A673 (cell line): ENCODE data around the gene ILF3. TPM values are rescaled to one million over a fixed set of nuclear protein-coding genes. Genes with fewer than 3 reads are reported as not detected.

Source experiments
- BruUV-seq: library from RNA; stranded (reverse); fragments of 400-500 nt; replicated peaks from 2 replicates; lab custom pipeline; 2021; lab: Mats Ljungman, UMichigan
- CTCF ChIA-PET: fragments of 300-600 bp; sonication (Branson Sonifier 250); formaldehyde crosslinking; loops from one replicate; lab custom pipeline; 2022; ENCODE audit warnings: antibody characterized with exemption; lab: Charles Lee
- POLR2A ChIA-PET: fragments of 300-600 bp; sonication (Branson Sonifier 250); formaldehyde crosslinking; loops from one replicate; lab custom pipeline; 2022; ENCODE audit warnings: antibody characterized with exemption; ENCODE audit not compliant: low non-redundant PET; lab: Charles Lee
- DNase-seq: peaks from one replicate; pipeline ENCODE4 v3.0.0-alpha.2; 2015; ENCODE audit warnings: low spot score
- H3K27ac ChIP-seq: fragments of 200-600 bp; sonication (generic); 2 replicates; pipeline ENCODE4 v1.5.1; 2016; ENCODE audit warnings: mixed run types, low read depth, mild to moderate bottlenecking, mixed read lengths, antibody characterized with exemption, low read length; ENCODE audit not compliant: poor library complexity, severe bottlenecking
- H3K27me3 ChIP-seq: fragments of 200-600 bp; sonication (generic); replicated peaks from 2 replicates; pipeline ENCODE4 v1.6.1; 2017; ENCODE audit warnings: mixed run types, low read depth, mild to moderate bottlenecking, mixed read lengths, antibody characterized with exemption, low read length; ENCODE audit not compliant: insufficient read depth, poor library complexity
- H3K36me3 ChIP-seq: fragments of 200-600 bp; sonication (generic); 2 replicates; pipeline ENCODE4 v1.6.1; 2016; ENCODE audit warnings: mixed run types, mild to moderate bottlenecking, mixed read lengths, antibody characterized with exemption, low read length; ENCODE audit not compliant: insufficient read depth, poor library complexity, severe bottlenecking
- H3K4me1 ChIP-seq: fragments of 200-600 bp; sonication (generic); 2 replicates; pipeline ENCODE4 v1.6.1; 2017; ENCODE audit warnings: mixed run types, mild to moderate bottlenecking, mixed read lengths, antibody characterized with exemption, low read length; ENCODE audit not compliant: insufficient read depth, poor library complexity, severe bottlenecking
- H3K4me3 ChIP-seq: fragments of 200-600 bp; sonication (generic); 2 replicates; pipeline ENCODE4 v1.5.1; 2016; ENCODE audit warnings: low read depth, mixed run types, mild to moderate bottlenecking, mixed read lengths, low read length; ENCODE audit not compliant: poor library complexity, severe bottlenecking
- H3K9me3 ChIP-seq: fragments of 200-600 bp; sonication (generic); 2 replicates; pipeline ENCODE4 v1.6.1; 2016; ENCODE audit warnings: mixed run types, low read depth, mild to moderate bottlenecking, mixed read lengths, antibody characterized with exemption, low read length; ENCODE audit not compliant: poor library complexity, severe bottlenecking
- CTCF ChIP-seq: fragments of 300-800, 200-600 bp; sonication (generic); conservative IDR thresholded peaks from 2 replicates; pipeline ENCODE4 v1.5.1; 2017; ENCODE audit warnings: low read depth, mild to moderate bottlenecking, antibody characterized with exemption, low read length, moderate library complexity, mixed read lengths
- EZH2 ChIP-seq: fragments of 200-600 bp; sonication (generic); IDR thresholded peaks from 2 replicates; pipeline ENCODE4 v1.6.1; 2017; ENCODE audit warnings: borderline replicate concordance, low read depth, mild to moderate bottlenecking, mixed read lengths, antibody characterized with exemption, low read length; ENCODE audit not compliant: poor library complexity, severe bottlenecking
- intact Hi-C: fragments of 100-400 bp; cut with micrococcal nuclease; formaldehyde crosslinking; loops from one replicate; pipeline ENCODE4 v1.10.0; 2022; ENCODE audit not compliant: unreplicated experiment
- total RNA-seq: library from RNA; stranded (reverse); gene quantifications from 2 replicates; pipeline ENCODE4 v1.2.3, GENCODE V29; 2021

Gene ILF3
- total RNA-seq, 1 experiment from 2014 or later, result 683 TPM

- no TSS peak for BruUV-seq
- Histone ChIP-seq H3K4me1 (no peaks in the 10 kb centered on the region), H3K36me3 (peaks cover 4% of the 10 kb centered on the region), H3K27me3 (no peaks in the 10 kb centered on the region), H3K27ac (no peak overlapping the region), H3K4me3 (no peak overlapping the region), H3K9me3 (no peaks in the 10 kb centered on the region)
- POLR2A ChIA-PET, result no interaction called here
- CTCF ChIA-PET, result no interaction called here
- TF ChIP-seq EZH2 (no peak), CTCF (no peak)
- intact Hi-C loops, result no loop called here
- DNase-seq, result no peak
These were observed 53.3 kb downstream of the ILF3 start for GRCh38 chr19:10707440-10707839.

GRCh38 chr19:10708291-10708690 is 54.1 kb downstream of the ILF3 start:
- CTCF ChIA-PET, result no interaction called here
- POLR2A ChIA-PET, result no interaction called here
- no peak for TF ChIP-seq CTCF
- no peak for TF ChIP-seq EZH2
- Histone ChIP-seq H3K4me3 (no peak overlapping the region), H3K27me3 (no peaks in the 10 kb centered on the region), H3K9me3 (no peaks in the 10 kb centered on the region), H3K4me1 (no peaks in the 10 kb centered on the region), H3K36me3 (peaks cover 7% of the 10 kb centered on the region), H3K27ac (no peak overlapping the region)
- intact Hi-C loops, result no loop called here
- no TSS peak for BruUV-seq
- no peak for DNase-seq

GRCh38 chr19:10712045-10712444 is 57.9 kb downstream of the ILF3 start:
- H3K27me3 ChIP-seq, result no peaks in the 10 kb centered on the region
- ChIA-PET POLR2A (no interaction called here), CTCF (no interaction called here)
- no peak overlapping the region for H3K27ac ChIP-seq
- no peak overlapping the region for H3K4me3 ChIP-seq
- no TSS peak for BruUV-seq
- peaks cover 10% of the 10 kb centered on the region for H3K36me3 ChIP-seq
- intact Hi-C loops, result no loop called here
- no peaks in the 10 kb centered on the region for H3K4me1 ChIP-seq
- no peaks in the 10 kb centered on the region for H3K9me3 ChIP-seq
- no peak for DNase-seq
- TF ChIP-seq EZH2, result no peak

- H3K9me3 ChIP-seq, result no peaks in the 10 kb centered on the region
- POLR2A ChIA-PET, result no interaction called here
- DNase-seq, result no peak
- no peaks in the 10 kb centered on the region for H3K4me1 ChIP-seq
- TSS peak; percentile 38 for BruUV-seq
- peaks cover 10% of the 10 kb centered on the region for H3K36me3 ChIP-seq
- H3K27ac ChIP-seq, result no peak overlapping the region
- intact Hi-C loops, result no loop called here
- no peaks in the 10 kb centered on the region for H3K27me3 ChIP-seq
- CTCF ChIA-PET, result no interaction called here
- no peak overlapping the region for H3K4me3 ChIP-seq
- TF ChIP-seq EZH2 (no peak), CTCF (no peak)
These were observed 58.6 kb downstream of the ILF3 start for GRCh38 chr19:10712754-10713153.
